HG02610 (cell line): ENCODE data around the gene PWP2.
"Not testable (repeated sequence)": the region's sequence is repeated elsewhere in the genome, so short reads cannot be mapped to it uniquely, and the experiment has no call there.

Experiments
- ATAC-seq: cut with Tn5 transposase; IDR thresholded peaks from one replicate; pipeline ENCODE4 v1.9.1; 2021; ENCODE audit warnings: mild to moderate bottlenecking, moderate library complexity; ENCODE audit not compliant: unreplicated experiment

PWP2 gene

DNA sequence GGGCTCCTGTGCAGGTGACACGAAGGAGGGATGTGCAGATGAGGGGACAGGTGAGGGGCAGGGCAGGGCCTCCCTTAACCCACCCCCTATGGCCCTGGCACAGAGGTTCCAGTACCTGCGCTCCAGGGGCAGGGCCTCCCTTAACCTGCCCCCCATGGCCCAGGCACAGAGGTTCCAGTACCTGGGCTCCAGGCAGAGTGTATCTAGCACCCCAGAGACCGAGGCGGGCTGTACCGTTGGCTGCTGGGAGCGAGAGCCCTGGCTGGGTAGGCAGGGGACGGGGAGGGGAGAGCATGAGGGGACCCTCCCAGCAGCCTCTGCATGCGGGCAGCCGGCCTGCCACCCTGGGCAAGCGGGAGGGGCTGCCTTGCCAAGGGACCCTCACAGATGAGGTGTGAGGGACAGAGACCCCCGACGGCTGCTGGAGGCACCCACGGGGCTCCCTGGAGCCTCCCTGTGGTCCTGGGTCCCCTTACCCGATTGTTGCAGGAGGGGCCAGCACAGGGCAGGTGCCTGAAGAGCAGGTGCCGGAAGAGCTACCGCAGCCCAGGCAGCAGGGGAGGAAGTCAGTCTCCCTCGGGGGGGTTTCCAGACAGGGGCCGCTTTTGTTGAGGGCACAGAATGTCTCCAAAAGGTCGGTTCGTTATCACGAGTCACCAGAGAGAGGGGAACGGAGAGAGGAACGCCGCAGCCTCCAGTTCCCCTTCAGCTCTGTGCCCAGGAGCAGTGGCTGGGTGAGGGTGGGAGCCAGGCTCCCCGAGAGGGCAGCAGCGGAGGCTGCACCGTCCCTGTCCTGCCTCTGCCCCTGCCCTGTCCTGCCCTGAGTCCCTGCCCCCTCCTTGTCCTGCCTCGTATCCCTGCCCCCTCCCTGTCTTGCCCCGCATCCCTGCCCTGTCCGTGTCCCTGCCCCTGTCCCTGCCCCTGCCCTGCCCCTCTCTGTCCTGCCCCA is 52.4 kb downstream of the PWP2 start:
- ATAC-seq: not testable (repeated sequence)

DNA sequence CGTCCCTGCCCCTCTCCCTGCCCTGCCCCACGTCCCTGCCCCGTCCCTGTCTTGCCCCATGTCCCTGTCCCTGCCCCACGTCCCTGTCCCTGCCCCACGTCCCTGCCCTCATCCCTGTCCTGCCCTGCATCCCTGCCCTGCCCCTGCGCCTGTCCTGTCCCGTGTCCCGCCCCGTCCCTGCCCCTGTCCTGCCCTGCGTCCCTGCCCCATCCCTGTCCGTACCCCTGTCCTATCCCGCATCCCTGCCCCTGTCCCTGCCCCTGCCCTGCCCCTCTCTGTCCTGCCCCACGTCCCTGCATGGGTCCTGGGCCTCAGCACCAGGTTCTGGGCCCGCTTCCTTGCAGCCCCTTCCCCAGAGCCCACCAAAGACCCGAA is 53.1 kb downstream of the PWP2 start:
- not testable (repeated sequence) for ATAC-seq

DNA sequence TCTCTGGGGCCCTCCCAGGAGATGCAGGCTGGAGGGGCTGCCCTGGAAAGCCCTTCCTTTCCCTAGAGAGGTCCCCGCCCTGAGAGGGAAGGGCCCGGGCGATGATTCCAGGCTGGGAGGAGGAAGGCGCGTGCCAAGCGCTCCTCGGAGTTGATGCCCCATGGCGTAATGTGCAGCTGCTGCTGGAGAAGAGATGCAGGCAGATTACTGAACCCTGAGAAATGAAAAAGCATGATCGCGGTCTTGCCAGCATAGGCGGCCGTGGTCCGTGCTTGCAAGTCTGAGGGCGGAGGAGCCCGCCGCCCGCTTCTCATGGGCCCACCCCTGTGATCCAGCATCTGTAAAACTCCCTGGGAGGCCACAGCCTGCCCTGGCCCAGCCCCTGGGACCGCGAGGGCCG is 53.6 kb downstream of the PWP2 start:
- ATAC-seq: not testable (repeated sequence)

DNA sequence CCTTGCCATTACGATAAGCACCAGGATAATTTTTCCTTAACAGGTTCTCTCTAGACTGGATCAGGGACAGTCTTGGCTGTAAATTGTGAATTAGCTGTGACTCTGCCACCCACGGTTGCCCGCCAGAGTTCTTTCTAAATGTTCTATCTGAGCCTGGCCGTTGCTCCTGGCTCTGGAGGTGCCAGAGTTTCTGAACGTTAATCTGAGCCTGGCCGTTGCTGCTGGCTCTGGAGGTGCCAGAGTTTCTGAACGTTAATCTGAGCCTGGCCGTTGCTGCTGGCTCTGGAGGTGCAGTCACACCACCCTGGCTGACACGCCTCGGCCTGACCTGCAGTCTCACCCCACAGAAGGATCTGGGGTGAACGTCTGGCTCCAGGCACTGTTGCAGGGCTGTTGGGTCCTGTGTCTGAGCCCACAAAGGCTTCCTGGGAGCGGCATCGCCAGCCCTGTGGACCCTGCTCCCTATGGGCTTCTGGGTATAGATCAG is 56.0 kb downstream of the PWP2 start:
- ATAC-seq: not testable (repeated sequence)

DNA sequence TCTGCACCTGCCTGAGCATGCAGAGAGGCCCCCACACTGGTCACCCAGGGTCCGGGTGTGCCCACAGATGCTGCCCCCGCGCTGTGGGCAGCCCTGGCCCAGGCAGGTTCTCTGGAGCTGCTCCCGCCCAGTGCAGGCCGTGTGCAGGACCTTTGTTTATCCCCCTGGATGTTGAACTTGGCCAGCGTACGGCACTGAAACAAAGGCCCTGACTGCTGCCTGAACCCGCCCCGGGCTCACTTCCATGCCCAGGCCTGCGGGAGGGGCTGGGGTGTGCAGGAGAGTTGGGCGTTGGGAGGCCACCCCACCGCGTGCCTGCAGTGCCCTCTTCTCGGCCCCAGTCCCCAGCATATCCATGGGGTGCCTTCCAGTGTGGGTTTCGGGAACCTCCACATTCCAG is 58.7 kb downstream of the PWP2 start:
- ATAC-seq: not testable (repeated sequence)

DNA sequence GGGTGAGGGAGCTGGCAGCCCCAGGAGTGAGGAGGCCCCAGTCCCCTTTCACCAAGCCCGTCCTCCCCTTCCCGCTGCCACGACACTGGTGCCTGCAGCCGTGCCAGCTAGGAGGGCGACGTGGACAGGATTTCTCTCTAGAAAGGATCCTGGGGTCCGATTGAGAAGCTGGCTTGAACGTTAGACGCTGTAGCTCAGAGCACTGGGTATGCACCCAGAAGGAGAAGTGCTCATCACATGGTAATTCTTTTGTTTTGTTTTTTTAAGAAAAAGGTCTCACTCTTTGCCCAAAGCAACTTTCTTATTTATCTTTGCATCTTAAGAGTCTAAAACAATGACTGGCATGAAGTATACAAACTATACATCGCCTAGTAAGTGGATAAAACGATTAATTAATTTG is 60.3 kb downstream of the PWP2 start:
- not testable (repeated sequence) for ATAC-seq

DNA sequence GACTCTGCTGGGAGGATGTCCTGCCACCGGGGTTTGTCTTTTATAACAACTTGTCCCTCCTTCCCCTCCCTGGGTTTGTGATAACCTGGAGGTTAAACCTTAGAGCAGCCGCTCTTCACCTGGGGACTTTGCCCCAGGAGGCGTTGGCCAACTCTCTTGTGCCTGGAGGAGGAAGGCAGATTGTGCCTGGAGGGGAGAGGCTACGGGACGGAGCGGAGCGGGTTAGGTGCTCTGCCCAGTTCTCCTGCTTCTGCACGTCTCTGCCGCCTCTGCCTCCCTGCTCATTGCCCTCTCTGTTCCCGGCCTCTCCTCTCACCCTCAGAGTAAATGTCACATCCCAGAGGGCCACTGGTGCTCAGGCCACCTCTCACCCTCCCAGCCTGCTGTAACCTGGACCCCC is 63.1 kb downstream of the PWP2 start:
- ATAC-seq: not testable (repeated sequence)

DNA sequence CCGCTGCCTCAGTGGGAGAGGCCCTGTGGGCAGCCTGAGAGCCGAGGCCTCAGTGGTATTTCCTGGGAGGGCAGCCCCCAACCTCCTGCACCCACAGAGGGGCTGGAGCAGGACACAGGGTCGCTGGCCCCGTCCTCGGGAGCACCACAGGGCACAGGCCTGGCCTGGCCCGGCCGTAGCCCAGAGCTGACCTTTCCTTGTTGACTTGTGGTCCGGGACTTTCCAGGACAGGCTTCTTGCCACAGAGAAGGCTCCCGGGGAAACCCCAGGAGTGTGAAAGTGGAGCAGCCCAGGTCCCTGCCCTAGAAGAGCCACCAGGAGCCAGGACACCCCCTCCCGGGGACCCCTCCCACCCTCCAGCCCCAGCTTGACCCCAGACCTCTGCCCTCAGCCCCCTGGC is 63.7 kb downstream of the PWP2 start:
- not testable (repeated sequence) for ATAC-seq

DNA sequence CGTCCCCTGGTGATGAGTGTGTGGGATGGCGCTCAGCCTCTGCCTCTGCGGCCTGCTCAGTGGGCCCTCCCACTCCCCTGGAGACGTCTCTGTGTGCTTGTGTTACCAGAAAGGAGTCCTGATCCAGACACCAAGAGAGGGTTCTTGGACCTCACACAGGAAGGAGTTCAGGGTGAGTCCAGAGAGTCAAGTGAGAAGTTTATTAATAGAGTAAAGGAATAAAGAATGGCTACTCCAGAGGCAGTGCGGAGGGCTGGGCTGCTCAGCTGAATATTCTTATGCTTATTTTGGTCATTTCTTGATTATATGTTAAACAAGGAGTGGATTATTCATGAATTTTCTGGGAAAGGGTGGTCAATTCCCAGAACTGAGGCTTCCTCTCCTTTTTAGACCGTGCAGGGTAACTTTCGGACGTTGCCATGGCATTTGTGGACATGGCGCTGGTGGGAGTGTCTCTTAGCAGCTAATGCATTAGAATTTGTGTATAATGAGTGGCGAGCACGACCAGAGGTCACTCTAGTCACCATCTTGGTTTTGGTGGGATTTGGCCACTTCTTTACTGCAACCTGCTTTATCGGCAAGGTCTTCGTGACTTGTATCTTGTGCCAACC is 64.9 kb downstream of the PWP2 start:
- not testable (repeated sequence) for ATAC-seq

DNA sequence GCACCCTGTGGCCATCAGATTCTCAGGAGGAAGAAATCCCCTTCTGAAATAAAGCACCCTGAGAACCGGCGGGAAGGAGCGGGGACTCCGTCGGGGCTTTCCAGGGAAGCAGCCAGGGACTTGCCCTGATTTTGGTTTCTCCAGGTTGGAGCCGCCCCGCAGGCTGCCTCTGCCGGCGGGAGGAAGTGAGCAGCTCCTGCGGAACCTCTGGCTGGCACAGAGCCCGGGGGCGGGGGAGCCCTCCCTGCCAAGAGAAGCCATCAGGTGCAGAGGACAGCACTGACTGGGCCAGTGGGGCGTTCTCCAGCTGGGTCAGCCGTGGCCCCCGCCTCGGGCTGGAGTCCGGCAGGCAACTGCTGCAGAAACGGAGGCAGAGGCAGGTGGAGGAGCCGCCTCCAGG is 65.5 kb downstream of the PWP2 start:
- ATAC-seq: not testable (repeated sequence)

DNA sequence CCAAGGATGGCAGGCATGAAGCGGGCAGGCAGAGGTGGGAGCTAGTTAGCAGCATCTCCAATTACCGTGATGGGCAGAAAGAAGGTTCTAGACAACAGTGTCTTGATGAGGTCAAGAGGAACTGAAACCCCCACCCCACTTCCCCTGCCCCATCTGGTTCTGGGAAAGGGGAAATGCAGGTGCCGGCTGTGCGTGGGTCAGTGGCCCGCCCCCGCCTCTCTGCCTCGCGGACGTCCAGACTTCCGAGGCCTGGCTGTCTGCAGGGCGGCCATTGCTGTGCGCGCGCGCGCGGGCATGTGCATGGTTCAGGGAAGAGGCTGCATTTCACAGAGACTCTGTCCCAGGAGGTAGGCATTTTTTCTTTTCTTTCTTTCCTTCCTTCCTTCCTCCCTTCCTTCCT is 68.0 kb downstream of the PWP2 start:
- ATAC-seq: not testable (repeated sequence)

DNA sequence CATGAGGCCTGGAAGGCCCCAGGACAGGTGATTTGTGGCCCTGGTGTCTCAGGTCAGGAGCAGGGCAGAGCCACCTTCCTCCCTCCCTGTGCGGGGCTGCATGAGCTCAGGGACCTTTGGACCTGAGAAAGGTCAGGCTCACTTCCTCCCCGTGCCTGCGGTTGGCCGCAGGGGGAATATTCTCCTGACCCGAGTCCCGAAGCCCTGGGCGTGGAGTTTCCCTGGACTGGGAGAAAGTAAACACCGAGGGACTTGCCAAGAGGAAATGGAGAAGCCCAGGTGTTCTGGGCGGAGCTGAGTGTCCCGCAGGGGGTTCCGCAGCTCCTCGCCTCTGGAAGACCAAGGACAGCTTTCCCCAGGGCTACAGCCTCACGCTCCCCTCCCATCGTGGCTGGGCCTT is 68.9 kb downstream of the PWP2 start:
- not testable (repeated sequence) for ATAC-seq
